ENCODE measurements around the gene CAPN14.
"Not testable (repeated sequence)": the region's sequence is repeated elsewhere in the genome, so short reads cannot be mapped to it uniquely, and the experiment has no call there.

Gene CAPN14

DNA sequence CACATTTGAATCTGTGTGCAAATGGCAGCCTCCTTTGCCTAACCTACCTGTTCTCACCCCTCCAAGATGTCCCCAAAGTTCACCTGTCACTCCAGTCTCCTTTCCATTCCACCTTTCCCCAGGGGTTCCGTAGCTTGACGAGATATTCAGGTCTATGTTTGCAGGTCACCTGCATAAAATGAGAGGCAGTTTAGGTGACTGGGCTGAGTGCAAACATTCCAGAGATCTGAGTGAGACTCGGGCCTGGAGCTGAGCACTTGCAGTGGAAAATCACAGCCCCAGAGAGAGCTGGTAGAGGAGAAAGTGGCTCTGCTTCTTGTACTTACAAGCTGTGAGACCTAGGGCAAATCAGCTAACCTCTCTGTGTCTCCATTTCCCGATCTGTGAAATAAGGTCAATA, 20.1 kb downstream of the CAPN14 start:
- no peak for DNase-seq (ENCODE audit: low read depth, low spot score)

DNA sequence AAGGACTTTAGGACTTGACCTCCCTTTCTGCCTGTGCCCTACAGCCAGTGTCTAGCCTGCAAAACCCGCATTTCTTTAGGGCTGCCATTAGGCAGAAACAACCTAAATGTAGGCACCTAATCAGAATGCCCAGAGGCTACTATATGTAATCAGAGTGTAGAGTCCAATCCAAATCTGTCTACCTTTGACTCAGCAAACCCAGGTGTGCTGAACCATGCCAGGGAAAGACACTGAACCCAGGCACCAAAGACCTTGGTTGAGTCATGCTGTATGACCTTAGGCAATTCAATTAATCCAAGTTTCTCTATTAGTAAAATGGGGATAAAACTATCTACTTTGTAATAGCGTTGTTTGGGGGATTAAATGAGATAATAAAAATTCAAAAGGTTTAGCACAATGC, 20.7 kb downstream of the CAPN14 start:
- no peak for DNase-seq (ENCODE audit: low read depth, low spot score)

DNA sequence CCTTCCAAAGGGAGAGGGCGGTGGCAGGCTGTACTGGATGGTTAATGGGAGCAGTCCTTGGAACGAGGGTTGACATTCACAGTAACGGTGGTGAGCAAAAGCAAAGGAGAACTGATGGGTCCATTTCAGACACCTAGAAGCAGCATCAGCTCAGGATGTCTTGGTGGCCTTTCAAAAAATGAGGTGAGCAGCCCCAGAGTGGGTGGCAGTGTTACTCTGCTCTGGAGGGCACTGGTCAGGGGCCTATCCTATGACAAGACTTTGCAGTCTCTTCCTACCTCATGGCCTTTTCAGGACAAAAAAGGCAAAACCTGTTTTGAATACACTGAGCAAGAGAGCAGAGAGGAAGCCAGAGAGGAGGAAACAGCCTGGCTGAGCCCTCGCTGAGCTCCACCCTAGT, 23.5 kb downstream of the CAPN14 start:
- DNase-seq (ENCODE audit: low read depth, low spot score): no peak

DNA sequence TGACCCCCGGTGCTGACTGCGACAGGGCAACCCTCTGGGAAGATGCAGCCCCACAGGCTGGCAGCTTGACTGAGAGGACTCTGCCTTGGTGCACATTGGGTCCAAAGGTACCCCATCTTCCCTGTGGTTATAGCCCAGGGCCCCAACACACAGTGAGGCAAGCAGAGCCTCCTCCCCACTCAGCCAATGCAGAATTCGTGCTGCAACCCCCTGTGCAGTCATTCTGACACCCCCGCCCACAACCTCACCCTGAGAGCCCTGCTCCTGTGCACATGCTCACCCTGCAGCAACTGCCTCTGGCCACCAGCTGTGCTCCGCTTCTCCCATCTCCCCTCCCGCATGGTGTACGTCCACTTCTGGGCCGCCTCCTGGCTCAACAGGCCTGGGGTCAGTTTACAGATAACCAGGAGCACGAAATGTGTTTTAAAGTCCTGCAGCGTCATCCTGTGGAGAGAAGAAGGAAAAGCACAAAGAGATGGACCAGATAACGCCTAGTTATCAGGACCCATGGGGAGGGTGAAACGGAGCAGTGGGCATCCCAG, 24.4 kb downstream of the CAPN14 start:
- no peak for DNase-seq (ENCODE audit: low read depth, low spot score)

GRCh38 chr2:31192396-31192795, 24.9 kb downstream of the CAPN14 start:
- DNase-seq (ENCODE audit: low read depth, low spot score): no peak

DNA sequence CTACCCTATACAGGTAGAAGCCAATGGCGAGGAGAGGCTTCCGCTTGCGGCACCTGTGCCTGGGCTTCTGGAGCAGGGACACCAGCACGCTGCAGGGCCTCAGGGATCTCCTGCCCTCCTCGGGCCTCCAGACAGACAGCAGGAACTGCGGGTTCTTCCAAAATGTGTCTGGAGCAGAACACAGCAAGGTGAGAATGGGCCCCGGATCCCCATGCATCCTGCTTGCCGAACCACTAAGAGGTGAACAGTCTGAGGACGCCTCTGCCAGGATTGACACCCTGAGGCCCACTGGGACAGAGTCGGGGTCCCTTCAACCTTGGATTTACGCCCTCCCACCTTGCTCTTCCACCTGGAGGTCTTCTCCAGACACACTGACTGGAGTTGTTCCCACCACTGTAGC, 25.4 kb downstream of the CAPN14 start:
- no peak for DNase-seq (ENCODE audit: low read depth, low spot score)

DNA sequence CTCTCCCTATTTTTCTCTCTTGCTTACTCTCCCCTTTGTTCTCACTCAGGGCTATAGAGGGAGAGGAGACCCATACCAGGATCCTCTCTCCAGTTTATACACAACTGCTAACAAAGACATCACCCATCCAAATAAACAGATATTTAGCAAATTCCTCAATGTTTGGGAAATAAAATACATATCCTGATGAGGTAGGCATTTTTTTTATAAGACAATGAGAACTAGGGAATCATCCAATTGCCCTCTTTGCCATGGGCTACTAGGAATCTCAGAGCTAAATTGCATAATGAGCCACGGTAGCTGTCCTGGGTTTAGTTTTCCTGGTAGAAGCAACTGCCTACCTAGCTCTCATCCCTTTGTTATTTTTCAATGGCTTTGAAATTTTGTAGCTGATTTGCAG, 27.1 kb downstream of the CAPN14 start:
- DNase-seq (ENCODE audit: low read depth, low spot score): no peak

GRCh38 chr2:31189141-31189540, 28.2 kb downstream of the CAPN14 start:
- no peak for DNase-seq (ENCODE audit: low read depth, low spot score)

DNA sequence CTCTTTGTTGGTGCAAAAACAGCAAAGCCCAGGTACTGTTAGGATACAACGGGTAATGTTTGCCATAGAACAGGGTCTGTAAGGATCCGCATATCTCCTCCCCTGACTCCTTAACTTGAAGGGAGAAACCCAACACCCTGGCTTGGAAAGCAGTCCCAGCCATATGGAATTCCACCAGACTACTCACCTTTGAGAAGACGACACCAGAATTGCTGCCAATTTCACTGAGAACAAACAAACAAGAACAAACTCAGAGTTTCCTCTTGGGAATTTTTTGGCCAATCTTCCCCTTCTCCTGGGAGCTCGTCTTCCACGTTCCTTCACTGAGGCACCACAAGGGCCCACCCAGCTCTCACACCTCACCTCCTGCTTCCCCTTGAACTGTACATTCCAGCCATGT, 29.2 kb downstream of the CAPN14 start:
- DNase-seq (ENCODE audit: low read depth, low spot score): no peak

- DNase-seq (ENCODE audit: low read depth, low spot score): no peak
Observed at GRCh38 chr2:31187166-31187565, 30.1 kb downstream of the CAPN14 start.

- not testable (repeated sequence) for DNase-seq (ENCODE audit: low read depth, low spot score)
Observed at GRCh38 chr2:31183973-31184372, 33.3 kb downstream of the CAPN14 start.

DNA sequence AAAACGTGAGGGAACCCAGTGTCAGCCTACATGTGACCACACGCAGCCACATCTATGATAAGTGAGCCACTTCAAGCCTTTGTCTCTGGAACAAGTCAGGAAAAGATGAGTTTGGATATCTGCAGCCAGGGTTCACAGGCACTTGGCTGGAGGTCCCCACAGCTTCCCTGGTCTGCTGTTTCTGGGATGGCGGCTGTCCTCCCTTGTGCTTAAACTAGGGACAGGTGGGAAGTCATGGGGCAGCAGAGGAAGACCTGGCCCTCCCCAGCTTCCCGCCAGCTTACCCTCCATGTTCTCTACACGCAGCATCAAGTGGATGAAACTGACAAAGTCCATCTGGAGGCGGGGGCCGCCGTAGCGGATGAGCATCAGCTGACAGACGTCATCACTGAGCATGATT, 40.6 kb downstream of the CAPN14 start:
- no peak for DNase-seq (ENCODE audit: low read depth, low spot score)

DNA sequence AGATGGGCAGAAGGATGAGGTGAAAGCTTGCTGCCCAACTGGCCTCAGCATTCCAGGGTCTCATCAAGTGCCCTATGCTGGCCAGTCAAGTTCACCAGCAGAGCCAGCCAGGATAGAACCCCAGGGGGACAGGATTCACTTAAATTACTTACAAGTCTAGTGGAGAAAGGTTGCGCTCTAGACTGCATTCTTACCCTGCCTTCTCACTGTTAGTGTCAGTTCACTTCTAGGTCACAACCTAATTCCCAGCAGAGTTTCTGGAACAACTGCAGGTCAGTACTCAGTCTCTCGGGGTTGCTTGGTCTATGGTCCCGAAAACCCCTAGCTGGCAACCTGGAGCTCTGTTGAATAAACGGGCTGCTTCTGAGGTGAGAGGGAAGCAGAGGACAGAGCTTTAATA, 46.2 kb downstream of the CAPN14 start:
- no peak for DNase-seq (ENCODE audit: low read depth, low spot score)

DNA sequence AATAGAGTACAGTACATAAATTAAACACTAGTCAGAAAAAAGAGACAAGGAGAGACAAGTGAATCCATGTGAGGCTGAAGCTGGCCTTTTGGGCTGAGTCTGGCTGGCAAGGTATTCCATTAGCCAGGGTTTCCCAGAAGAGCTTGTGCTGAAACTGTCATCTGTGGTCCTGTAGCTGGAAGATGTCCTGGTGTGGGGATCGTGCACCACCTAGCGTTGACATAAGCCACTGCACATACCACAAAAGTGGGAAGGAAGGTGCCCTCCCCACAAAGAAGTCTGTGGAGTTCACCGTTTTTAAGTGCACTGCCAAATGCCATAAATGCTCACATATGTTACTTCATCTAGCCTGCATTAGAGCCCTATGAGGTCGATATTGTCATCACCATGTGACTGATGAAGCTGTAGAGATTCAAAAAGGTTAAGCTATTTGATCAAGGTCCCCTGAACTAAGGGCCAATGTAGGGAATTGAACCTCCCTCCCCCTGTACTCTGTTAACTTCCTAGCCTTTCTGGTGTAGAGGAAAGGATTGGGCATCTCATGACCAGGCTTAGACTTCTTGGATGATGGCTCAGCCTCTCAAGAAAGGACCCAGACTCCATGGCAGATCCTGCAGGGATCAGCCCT, 47.1 kb downstream of the CAPN14 start:
- DNase-seq (ENCODE audit: low read depth, low spot score): peak; percentile 45

DNA sequence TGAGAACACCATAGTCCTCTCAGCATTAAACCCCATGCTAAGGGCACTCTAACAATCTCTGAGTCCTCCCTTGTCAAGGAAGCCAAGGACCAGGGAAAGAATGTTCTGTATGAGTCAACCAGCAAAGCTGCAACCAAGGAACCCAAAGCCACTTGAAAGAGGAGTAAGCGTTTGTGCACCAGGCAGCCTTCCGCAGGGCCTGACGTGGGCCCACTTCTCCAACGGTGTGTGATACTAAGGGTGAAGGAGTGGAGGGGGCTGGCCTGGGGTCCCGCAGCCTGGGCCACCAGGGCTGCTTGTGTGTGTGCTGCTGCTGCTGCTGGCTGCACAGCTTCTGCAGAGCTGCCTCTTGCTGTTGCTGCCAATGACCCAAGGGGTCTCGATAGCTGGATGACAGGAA, 49.0 kb downstream of the CAPN14 start:
- DNase-seq (ENCODE audit: low read depth, low spot score): no peak

- DNase-seq (ENCODE audit: low read depth, low spot score): no peak
Observed at GRCh38 chr2:31166925-31167324, 50.4 kb downstream of the CAPN14 start.

- no peak for DNase-seq (ENCODE audit: low read depth, low spot score)
Observed at GRCh38 chr2:31163011-31163539, 54.2 kb downstream of the CAPN14 start.

DNA sequence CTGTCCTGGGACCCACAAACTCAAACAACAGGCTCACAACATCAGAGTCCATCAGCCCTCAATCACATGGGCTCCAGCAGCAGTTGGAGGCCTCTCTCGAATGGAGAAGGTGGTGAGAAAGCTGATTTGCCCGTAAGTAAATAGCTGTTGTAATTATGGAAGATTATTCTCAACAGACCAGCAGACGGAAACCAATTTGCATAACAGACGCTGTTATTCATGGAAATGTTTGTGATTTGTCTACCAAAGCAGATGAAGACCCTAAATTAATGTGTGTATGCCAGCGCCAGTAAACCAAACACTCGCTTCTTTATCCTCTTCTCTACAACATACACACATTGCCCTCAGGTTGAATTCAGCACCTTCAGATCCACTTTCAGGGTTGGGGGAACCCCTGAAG, 55.7 kb downstream of the CAPN14 start:
- no peak for DNase-seq (ENCODE audit: low read depth, low spot score)

DNA sequence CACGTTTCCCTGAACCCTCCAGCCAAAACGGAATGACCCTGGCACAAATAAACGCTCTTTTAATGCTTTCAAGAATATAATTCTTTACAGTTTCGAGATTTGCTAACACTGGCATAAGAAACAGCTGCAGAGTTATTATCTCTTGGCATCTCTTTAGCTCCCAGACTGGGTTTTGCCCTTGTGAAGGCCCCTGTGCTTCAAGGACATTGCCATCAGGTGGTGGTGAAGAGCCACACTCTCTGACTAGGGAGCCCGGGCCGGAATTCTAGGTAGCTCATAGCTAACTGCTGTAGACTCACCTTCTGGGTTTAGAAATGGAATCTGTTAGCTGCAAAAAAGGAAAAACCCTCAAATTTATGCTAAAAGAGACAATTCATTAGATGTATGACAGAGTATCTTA, 65.8 kb downstream of the CAPN14 start:
- no peak for DNase-seq (ENCODE audit: low read depth, low spot score)

GRCh38 chr2:31150120-31150670, 67.1 kb downstream of the CAPN14 start:
- DNase-seq (ENCODE audit: low read depth, low spot score): no peak

GRCh38 chr2:31148514-31148913, 68.8 kb downstream of the CAPN14 start:
- no peak for DNase-seq (ENCODE audit: low read depth, low spot score)

DNA sequence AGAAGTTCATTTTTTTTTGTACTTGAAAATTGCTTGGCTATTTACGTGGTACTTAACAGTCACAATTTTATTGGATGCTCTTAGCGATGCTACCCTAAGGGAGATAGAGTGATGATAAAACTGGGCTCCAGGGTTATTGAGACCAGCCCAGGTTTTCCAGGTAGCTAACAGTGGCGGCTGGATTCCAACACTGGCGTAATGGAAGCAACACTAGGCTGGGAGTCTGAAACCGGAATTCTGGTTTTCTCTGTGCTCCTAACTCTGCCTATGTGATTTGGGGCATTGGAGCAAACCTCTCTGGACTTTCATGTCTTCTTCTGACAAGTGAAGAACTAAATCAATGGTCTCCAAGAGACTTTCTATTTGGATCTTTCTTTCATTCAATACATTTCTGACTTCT, 69.7 kb downstream of the CAPN14 start:
- no peak for DNase-seq (ENCODE audit: low read depth, low spot score)

- DNase-seq (ENCODE audit: low read depth, low spot score): no peak
Observed at GRCh38 chr2:31142110-31142509, 75.2 kb downstream of the CAPN14 start.

All from iPS DF 19.7 (cell line).